Inferior parietal cortex (tissue), 1 donor: ENCODE measurements around the gene KCNN3.

Experiments used
- DNase-seq: peaks from one replicate; pipeline ENCODE4 v3.0.0-alpha.2; 2016; ENCODE audit errors: extremely low spot score

KCNN3 gene

GRCh38 chr1:154661110-154661509, 209.0 kb downstream of the KCNN3 start:
- DNase-seq = no peak

- no peak for DNase-seq
Observed at GRCh38 chr1:154659823-154660592, 210.1 kb downstream of the KCNN3 start.

- no peak for DNase-seq
Observed at GRCh38 chr1:154657556-154657955, 212.5 kb downstream of the KCNN3 start.

GRCh38 chr1:154652893-154653292, 217.2 kb downstream of the KCNN3 start:
- DNase-seq = no peak
